GM12865 (cell line): ENCODE results near the gene RBKS.

Experiments used
- DNase-seq: peaks from one replicate; pipeline ENCODE4 v3.0.0; 2010; ENCODE audit warnings: low read depth
- H3K4me3 ChIP-seq: 2 replicates; pipeline ENCODE4 v1.5.1; 2011; ENCODE audit warnings: mild to moderate bottlenecking, low read depth, low read length, control low read depth
- TF ChIP-seq, protein P1 (sequence below): IDR thresholded peaks from 2 replicates; pipeline ENCODE4 v1.5.1; 2011; ENCODE audit warnings: low read length, control low read depth, low read depth, inconsistent platforms; ENCODE audit not compliant: insufficient read depth; ENCODE audit errors: missing control alignments

RBKS gene

DNA sequence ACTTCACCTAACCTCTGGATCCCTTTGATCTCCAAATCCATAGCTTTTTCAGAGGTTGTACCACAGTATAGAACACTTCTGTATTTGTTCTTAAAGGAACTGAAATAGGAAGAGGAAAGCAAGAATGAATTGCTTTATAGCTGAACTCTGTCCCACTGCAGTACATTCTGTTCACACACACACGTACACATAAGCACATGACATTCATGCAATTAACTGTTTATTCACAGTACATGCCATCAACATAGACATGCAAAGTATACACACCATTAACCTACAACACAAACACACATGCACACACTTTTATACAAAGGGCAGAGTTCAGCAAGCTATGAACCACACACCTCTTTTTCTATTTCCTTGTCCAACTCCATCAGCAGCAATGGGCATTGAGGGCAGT, 75.4 kb downstream of the RBKS start:
- TF ChIP-seq, protein P1, sequence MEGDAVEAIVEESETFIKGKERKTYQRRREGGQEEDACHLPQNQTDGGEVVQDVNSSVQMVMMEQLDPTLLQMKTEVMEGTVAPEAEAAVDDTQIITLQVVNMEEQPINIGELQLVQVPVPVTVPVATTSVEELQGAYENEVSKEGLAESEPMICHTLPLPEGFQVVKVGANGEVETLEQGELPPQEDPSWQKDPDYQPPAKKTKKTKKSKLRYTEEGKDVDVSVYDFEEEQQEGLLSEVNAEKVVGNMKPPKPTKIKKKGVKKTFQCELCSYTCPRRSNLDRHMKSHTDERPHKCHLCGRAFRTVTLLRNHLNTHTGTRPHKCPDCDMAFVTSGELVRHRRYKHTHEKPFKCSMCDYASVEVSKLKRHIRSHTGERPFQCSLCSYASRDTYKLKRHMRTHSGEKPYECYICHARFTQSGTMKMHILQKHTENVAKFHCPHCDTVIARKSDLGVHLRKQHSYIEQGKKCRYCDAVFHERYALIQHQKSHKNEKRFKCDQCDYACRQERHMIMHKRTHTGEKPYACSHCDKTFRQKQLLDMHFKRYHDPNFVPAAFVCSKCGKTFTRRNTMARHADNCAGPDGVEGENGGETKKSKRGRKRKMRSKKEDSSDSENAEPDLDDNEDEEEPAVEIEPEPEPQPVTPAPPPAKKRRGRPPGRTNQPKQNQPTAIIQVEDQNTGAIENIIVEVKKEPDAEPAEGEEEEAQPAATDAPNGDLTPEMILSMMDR = no peak
- DNase-seq = no peak
- no peak overlapping the region for H3K4me3 ChIP-seq

DNA sequence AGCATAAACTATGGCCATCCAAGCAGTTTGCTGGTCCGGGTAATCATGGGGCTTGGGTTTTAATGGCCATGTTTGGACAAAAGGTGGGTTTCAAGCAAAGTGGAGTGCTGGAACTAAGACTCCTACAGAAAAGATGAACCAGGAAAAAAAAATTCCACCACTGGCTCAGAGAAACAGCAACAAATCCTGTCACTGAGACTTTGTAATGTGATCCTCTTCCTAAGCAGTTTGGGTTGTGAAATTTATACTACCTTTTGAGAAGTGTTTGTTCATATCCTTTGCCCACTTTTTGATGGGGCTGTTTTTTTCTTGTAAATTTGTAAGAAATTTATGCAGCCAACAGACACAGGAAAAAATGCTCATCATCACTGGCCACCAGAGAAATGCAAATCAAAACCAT, 78.4 kb downstream of the RBKS start:
- TF ChIP-seq, protein P1 = no peak
- no peak for DNase-seq
- no peak overlapping the region for H3K4me3 ChIP-seq

DNA sequence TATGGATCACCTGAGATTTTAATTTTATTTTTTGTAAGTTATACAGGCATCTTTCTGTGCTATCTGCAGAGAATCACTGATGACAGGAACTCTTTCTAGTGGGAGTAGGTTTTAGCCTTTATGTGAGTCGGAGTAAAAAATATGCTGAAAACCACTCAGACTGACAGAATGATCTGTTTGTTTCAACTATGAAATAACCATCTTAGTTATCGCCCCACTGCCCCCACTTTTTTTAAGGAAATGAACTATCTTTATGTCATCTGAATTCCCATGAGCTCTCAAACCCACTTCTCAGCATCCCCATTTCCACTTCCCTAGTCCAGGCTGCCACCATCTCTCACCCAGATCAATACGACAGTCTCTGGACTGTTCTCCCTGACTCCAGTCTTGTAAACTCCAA, 79.7 kb downstream of the RBKS start:
- TF ChIP-seq, protein P1 = no peak
- no peak overlapping the region for H3K4me3 ChIP-seq
- DNase-seq = no peak

DNA sequence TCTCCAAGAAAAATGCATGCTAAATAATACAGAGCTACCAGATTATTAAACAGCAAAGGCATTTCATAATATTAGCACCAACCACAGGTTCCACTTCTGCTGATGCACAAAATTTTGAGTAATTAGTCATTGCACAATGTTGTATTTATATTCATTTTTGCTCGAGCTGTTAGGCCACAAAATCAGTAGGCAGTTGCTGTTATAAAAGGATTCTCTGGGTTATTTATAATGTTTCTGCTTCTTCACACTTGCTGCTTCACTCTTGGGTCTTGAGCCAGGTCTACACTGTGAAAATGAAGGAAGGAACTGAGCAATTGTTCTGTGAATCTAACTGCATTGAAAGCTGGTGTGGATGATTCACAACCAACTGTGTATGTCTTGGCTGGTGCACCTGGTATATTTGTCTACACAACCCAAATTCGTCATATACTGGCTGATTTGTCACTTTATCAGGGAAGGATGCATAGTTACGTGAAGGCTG, 80.4 kb downstream of the RBKS start:
- no peak overlapping the region for H3K4me3 ChIP-seq
- no peak for DNase-seq
- TF ChIP-seq, protein P1 = no peak

DNA sequence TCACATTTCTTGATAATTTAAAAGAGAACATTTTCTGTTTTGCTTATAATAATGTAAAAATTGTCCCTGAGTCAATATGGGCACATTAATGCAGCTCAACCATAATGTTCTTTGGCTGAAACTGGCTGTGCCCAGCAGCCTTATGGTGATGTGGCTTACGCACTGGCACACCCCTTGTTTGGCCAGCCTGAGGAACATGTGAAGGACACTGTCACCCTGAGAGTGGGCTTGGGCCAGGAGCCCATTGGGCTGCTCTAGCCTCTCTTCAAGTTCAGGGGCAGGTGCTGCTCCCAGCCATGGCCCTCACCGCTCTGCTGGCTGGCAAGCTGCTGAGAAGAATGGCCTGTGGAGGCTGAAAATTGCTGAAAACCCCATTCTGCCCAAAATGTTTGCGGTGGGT, 81.2 kb downstream of the RBKS start:
- TF ChIP-seq, protein P1 = no peak
- DNase-seq = no peak

DNA sequence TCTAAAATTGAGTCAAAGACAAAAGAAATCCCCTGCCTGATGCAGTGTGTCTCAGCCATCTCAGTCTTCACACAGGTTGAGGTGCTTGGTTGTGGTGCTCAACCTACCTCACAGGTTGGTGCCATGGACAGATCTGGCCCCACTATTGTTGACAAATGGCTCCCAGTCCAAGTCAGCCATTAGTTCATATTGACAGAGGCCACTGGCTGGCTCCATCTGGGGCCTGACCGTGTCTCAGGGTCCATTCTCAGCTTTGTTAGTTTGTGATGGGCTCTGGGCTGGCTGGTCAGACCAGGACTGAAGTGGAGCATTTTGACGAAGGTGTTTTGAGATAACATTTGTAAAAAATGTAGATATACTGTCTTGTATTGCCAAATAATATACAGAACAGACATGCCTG, 81.8 kb downstream of the RBKS start:
- TF ChIP-seq, protein P1 = no peak
- no peak for DNase-seq
- H3K4me3 ChIP-seq = no peak overlapping the region

More for the DNA sequence above, 81.2 kb downstream of the RBKS start:
- H3K4me3 ChIP-seq = no peak overlapping the region

DNA sequence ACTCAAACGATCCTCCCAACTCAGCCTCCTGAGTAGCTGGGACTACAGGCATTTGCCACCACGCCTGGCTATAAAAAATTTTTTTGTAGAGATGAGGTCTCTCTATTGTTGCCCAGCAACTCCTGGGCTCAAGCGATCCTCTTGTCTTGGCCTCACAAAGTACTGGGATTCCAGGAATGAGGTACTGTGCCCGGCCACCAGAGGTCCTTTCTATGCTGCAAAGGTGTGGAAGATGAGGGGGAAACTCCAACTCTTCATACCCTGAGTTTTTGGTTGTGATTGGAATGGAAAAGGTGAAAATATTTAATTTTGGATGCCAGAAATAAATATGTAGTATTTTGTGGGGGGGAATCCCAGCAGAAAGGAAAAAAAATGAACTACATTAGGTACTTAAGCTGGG, 82.7 kb downstream of the RBKS start:
- H3K4me3 ChIP-seq = no peak overlapping the region
- DNase-seq = peak; percentile 11
- TF ChIP-seq, protein P1 = peak; percentile 38
